Measurements from ENCODE around the gene HAPLN2. TPM values are rescaled to one million over a fixed set of nuclear protein-coding genes. Genes with fewer than 3 reads are reported as not detected.

The HAPLN2 gene
- total and polyA plus RNA-seq, 2 of the 4 experiments (the other 2 are of a cell fraction): not detected

- H2BK15ac ChIP-seq (ENCODE audit: low read depth, low read length): no peak overlapping the region
- no peak overlapping the region for H3K18ac ChIP-seq (ENCODE audit: low read depth, low read length)
- no peak for DNase-seq
- H2AK9ac ChIP-seq (replicated peaks; ENCODE audit: low read depth, low read length, poor library complexity): peak overlapping the region; percentile 28
- no peak overlapping the region for H2AK5ac ChIP-seq (ENCODE audit: low read depth, low read length)
- 0 out of 2 replicates have a peak, but pooled peaks cover 1% of the 10 kb centered on the region for H3K9me3 ChIP-seq (ENCODE audit: control insufficient read depth, insufficient read depth, low read length)
- ATAC-seq (ENCODE audit: low read depth): no peak
- no TSS peak for BruUV-seq (replicated peaks)
- peaks cover 96% of the 10 kb centered on the region for H3K27me3 ChIP-seq (ENCODE audit: control insufficient read depth, insufficient read depth, low read length)
- intact Hi-C loops (cut with micrococcal nuclease): no loop called here
- no peaks in the 10 kb centered on the region for H3K36me3 ChIP-seq (ENCODE audit: control insufficient read depth, insufficient read depth, low read length)
- WGBS, 2 experiments (ENCODE audit: extremely low coverage in 2 of 2, insufficient read length in 1 of 2): 34% methylated on average over 4 of the region's 7 CpGs; no CpG with 5 or more reads in 1 of the 2 experiments
- H4K5ac ChIP-seq (ENCODE audit: low read depth, low read length): no peak overlapping the region
- no peak overlapping the region for H2BK5ac ChIP-seq (ENCODE audit: low read depth, low read length, poor library complexity, severe bottlenecking)
- H3K27ac ChIP-seq (ENCODE audit: insufficient read depth, low read length): no peak overlapping the region
- H3K9me1 ChIP-seq (ENCODE audit: insufficient read depth, low read length): no peaks in the 10 kb centered on the region
- no peak overlapping the region for H3K4me2 ChIP-seq (ENCODE audit: low read depth, low read length)
- no peaks in the 10 kb centered on the region; the same call in 1 of the 2 replicates for H3K4me1 ChIP-seq (ENCODE audit: control insufficient read depth, insufficient read depth, low read length)
- H4K8ac ChIP-seq (ENCODE audit: low read depth in 2 of 2, low read length in 2 of 2): no peak overlapping the region
- H3K79me1 ChIP-seq (ENCODE audit: low read depth in 1 of 2, low read length in 2 of 2): no peaks in the 10 kb centered on the region
- in situ Hi-C loops (cut with MboI; ENCODE audit: low sequenced_read_pairs): no loop called here
- H2AFZ ChIP-seq (replicated peaks; ENCODE audit: low read length, poor library complexity): no peak overlapping the region
- H3K4me3 ChIP-seq (ENCODE audit: insufficient read depth, low read depth, low read length): no peak overlapping the region
- H2BK20ac ChIP-seq (ENCODE audit: low read depth, low read length): no peak overlapping the region
- H4K91ac ChIP-seq (ENCODE audit: insufficient read depth, low read depth, low read length): no peak overlapping the region
- dilution Hi-C loops (cut with HindIII; ENCODE audit: low sequenced_read_pairs, unreplicated experiment): no loop called here
- no peak overlapping the region for H3K14ac ChIP-seq (replicated peaks; ENCODE audit: low read depth, low read length)
- H3K23ac ChIP-seq (ENCODE audit: low read depth, low read length): no peak overlapping the region
- no peak overlapping the region for H2BK120ac ChIP-seq (ENCODE audit: low read depth, low read length)
- H3K56ac ChIP-seq (ENCODE audit: extremely low read depth, insufficient read depth, low read length): no peak overlapping the region
- H3K4ac ChIP-seq (ENCODE audit: low read depth, low read length): no peak overlapping the region
- peaks cover 18% of the 10 kb centered on the region; the same call in 1 of the 2 replicates for H4K20me1 ChIP-seq (ENCODE audit: insufficient read depth, low read length)
- POLR2A ChIA-PET (ENCODE audit: unreplicated experiment): no interaction called here
- CTCF ChIA-PET: interaction anchor here (0.7 to 1.8 kb wide), 2 partner anchors 17 to 146 kb away, joined by 5 to 14 read pairs; no protein-coding TSS in a partner anchor
- H3K9ac ChIP-seq (ENCODE audit: low read depth, low read length): no peak overlapping the region
- TF ChIP-seq BHLHE40 (IDR thresholded peaks at IDR 0.05; ENCODE audit: low read depth, low read length) (no peak), RAD21 (IDR thresholded peaks at IDR 0.05; ENCODE audit: low read length) (no peak), MAZ (IDR thresholded peaks at IDR 0.05; ENCODE audit: borderline replicate concordance, low read depth, low read length) (no peak), CHD1 (IDR thresholded peaks at IDR 0.05; ENCODE audit: low read depth, low read length) (no peak), CTCF (conservative IDR thresholded peaks at IDR 0.05; ENCODE audit: low read depth, low read length) (no peak), MAFK (IDR thresholded peaks at IDR 0.05; ENCODE audit: low read depth, low read length) (no peak), RFX5 (IDR thresholded peaks at IDR 0.05; ENCODE audit: low read depth, low read length) (no peak), MXI1 (IDR thresholded peaks at IDR 0.05; ENCODE audit: borderline replicate concordance, low read depth, low read length) (no peak)
Observed at GRCh38 chr1:156643778-156644092, 24.5 kb downstream of the HAPLN2 start.

Data from IMR-90 (cell line).